Activated naive CD4-positive, alpha-beta T cell treated with anti-CD3 and anti-CD28 coated beads for 36 hours (primary cell): ENCODE data around the gene HS2ST1. TPM values are rescaled to one million over a fixed set of nuclear protein-coding genes. Genes with fewer than 3 reads are reported as not detected.

Experiments used
- CTCF ChIA-PET: fragments of 350-600 bp; sonication (Branson Sonifier 250); formaldehyde crosslinking; loops from one replicate; lab custom pipeline; 2021; ENCODE audit warnings: antibody characterized with exemption; lab: Charles Lee
- DNase-seq: peaks from one replicate; pipeline ENCODE4 v3.0.0-alpha.2; 2020
- H3K27ac Mint-ChIP-seq: one replicate; pipeline ENCODE4 v1.8.0; 2021; ENCODE audit warnings: mild to moderate bottlenecking, mixed read lengths
- H3K27me3 Mint-ChIP-seq: one replicate; pipeline ENCODE4 v1.8.0; 2021; ENCODE audit warnings: low read depth, mixed read lengths
- H3K36me3 Mint-ChIP-seq: one replicate; pipeline ENCODE4 v1.8.0; 2021; ENCODE audit warnings: low read depth, mixed read lengths
- H3K4me1 Mint-ChIP-seq: one replicate; pipeline ENCODE4 v1.8.0; 2021; ENCODE audit warnings: low read depth, mixed read lengths
- H3K4me3 Mint-ChIP-seq: one replicate; pipeline ENCODE4 v1.8.0; 2021; ENCODE audit warnings: mild to moderate bottlenecking, moderate library complexity, mixed read lengths
- H3K9me3 Mint-ChIP-seq: one replicate; pipeline ENCODE4 v1.8.0; 2021; ENCODE audit warnings: mixed read lengths
- intact Hi-C: fragments of 100-400 bp; cut with micrococcal nuclease; formaldehyde crosslinking; loops from one replicate; pipeline ENCODE4 v1.15.1; 2023
- total RNA-seq, 2 experiments: library from RNA; stranded (reverse); gene quantifications; one replicate each; pipeline ENCODE4 v1.2.3, GENCODE V29; 2021

The HS2ST1 gene
- total RNA-seq, 2 experiments from 2014 or later, result 11.3 to 15.5 TPM

DNA sequence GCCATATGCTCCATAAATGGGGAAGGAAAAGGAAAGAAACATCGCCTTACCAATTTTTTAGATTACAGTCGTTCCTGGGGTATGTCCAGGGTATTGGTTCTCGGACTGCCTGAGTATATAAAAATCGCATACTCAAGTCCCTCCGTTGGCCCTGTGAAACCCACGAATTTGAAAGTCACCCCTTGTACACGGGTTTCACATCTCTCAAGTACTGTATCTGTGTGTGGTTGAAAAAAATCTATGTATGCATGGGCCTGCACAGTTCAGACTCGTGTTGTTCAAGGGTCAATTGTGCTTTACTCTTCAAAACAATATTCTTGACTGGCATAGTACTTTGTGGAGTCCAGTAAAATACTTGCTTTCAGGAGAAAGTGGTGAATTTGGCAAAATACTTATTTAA is 171.7 kb downstream of the HS2ST1 start:
- Mint-ChIP-seq H3K27ac (no peak overlapping the region), H3K4me1 (peaks cover 8% of the 10 kb centered on the region), H3K27me3 (no peaks in the 10 kb centered on the region), H3K9me3 (no peaks in the 10 kb centered on the region), H3K36me3 (peaks cover 2% of the 10 kb centered on the region), H3K4me3 (no peak overlapping the region)
- CTCF ChIA-PET, result interaction anchor here (4.5 to 7.0 kb wide), 2 partner anchors 10 to 252 kb away, joined by 31 to 58 read pairs; no protein-coding TSS in a partner anchor
- no peak for DNase-seq
- intact Hi-C loops, result no loop called here

DNA sequence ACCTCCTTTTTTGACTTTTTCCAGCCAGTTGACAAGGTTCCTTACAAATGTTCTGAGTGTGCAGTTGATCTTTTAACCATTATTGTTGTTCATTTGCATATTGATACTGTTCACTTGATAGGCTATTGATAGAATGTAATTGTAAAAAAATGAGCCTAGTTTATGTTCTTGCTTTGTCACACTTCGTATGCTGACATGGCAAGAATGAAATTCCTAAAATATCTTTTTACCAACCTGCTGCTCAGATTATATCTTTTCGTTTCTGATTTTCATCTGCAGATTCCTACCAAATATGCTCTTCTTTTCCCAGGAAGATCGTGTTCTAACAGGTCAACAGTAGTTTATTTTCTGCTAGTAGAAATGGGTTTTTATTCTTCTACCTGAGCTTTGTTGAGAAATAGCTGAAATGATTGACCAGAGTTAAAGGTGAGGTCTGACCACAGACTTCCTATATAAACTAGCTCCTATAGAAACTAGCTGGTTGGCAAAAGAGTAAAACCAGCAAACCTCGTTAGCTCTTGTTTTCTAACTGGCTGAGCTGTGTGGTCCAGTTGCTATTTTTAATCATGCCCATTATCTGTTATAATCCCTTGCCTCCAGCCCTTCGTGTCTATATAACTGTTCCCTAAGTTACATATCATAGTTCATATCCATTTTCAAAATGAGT is 174.8 kb downstream of the HS2ST1 start:
- peaks cover 2% of the 10 kb centered on the region for H3K4me1 Mint-ChIP-seq
- H3K36me3 Mint-ChIP-seq, result peaks cover 4% of the 10 kb centered on the region
- CTCF ChIA-PET, result interaction anchor here (0.6 to 1.1 kb wide), 2 partner anchors 255 to 615 kb away, joined by 3 to 4 read pairs; no protein-coding TSS in a partner anchor
- H3K27me3 Mint-ChIP-seq, result no peaks in the 10 kb centered on the region
- no peak overlapping the region for H3K4me3 Mint-ChIP-seq
- DNase-seq, result no peak
- no peak overlapping the region for H3K27ac Mint-ChIP-seq
- no peaks in the 10 kb centered on the region for H3K9me3 Mint-ChIP-seq
- intact Hi-C loops, result no loop called here

DNA sequence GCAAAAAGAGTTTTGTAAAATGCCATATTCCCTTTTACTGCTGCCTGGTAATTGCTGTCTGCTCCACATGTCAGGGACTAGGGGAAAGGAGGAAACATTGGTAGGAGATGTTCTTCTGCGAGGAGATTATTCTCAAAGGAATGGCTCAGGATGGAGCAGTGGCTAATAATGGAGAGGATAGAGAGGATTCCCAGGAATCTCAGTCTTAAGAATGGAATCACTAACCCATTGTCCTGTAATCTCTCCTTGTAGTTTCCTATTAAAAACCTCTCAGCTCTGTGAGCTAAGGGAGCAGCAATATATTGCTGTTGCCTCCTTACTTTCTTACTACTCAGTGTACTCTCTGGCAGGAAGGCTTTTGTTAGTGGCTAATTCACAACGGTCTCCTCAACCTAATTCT is 175.4 kb downstream of the HS2ST1 start:
- Mint-ChIP-seq H3K9me3 (no peaks in the 10 kb centered on the region), H3K4me3 (no peak overlapping the region), H3K27ac (no peak overlapping the region), H3K4me1 (peaks cover 2% of the 10 kb centered on the region), H3K36me3 (peaks cover 4% of the 10 kb centered on the region), H3K27me3 (no peaks in the 10 kb centered on the region)
- intact Hi-C loops, result no loop called here
- DNase-seq, result no peak
- CTCF ChIA-PET, result interaction anchor here (1.1 kb wide), 1 partner anchor 256 kb away, joined by 4 read pairs; no protein-coding TSS in a partner anchor

DNA sequence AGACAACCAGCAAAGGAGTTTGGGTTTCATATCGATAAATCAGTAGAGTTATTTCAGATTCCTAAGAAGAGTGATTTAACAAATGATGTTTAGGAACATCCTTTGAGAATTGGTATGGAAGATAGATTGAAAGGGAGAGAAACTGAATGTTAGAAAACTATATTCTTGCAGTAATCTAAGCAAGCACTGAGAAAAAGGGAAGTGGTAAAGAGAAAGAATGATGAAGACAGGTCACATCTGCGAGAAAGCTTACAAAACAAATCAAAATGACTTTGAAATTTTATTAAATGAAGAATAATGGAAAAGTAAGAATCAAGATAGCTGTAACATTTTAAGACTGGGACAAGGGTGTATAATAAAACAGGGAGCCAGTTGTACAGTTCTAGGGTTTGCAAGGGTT is 177.0 kb downstream of the HS2ST1 start:
- Mint-ChIP-seq H3K4me3 (no peak overlapping the region), H3K36me3 (peaks cover 4% of the 10 kb centered on the region), H3K27me3 (no peaks in the 10 kb centered on the region), H3K9me3 (no peaks in the 10 kb centered on the region), H3K4me1 (peaks cover 2% of the 10 kb centered on the region), H3K27ac (no peak overlapping the region)
- CTCF ChIA-PET, result no interaction called here
- no peak for DNase-seq
- intact Hi-C loops, result no loop called here

DNA sequence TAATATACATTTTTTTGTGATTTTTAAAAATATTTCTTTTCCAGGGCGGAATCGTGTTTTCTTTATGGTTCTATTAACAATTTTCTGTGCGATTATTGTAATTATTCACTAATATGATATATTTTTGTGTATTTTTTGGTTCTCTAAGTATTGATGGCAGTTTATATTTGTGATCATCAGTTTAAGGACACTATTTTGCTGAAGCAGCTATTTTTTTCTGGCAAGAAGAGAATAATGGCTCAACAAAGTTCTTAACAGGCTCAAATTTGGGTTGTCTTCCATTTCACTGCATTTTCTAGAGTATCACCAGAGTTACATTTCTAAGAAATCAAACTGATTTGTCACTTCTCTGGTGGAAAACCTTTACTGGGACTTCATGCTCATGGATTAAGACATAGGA is 178.4 kb downstream of the HS2ST1 start:
- CTCF ChIA-PET, result interaction anchor here (1.1 to 1.9 kb wide), 2 partner anchors 9 to 259 kb away, joined by 4 to 5 read pairs; no protein-coding TSS in a partner anchor
- intact Hi-C loops, result no loop called here
- Mint-ChIP-seq H3K36me3 (peaks cover 7% of the 10 kb centered on the region), H3K27me3 (no peaks in the 10 kb centered on the region), H3K4me3 (no peak overlapping the region), H3K4me1 (peaks cover 2% of the 10 kb centered on the region), H3K27ac (no peak overlapping the region), H3K9me3 (no peaks in the 10 kb centered on the region)
- DNase-seq, result no peak

DNA sequence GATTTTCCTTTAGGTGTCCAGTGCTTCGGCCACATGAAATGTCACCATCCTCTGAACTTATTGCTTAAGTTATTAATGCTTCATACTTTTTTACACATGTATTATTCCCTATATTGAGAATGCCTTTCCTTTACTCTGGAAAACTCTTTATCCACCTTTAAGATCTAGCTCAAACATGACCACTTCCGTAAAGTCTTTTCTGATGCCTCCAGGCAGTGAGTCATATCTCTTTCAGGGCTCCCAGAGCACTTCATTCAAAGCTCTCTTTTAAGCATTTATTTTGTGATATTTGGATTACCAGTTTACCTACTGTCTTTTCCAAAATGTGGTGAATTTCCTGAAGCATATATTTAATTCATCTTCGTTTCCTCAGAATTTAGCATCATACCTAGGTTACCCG is 178.9 kb downstream of the HS2ST1 start:
- CTCF ChIA-PET, result interaction anchor here (0.5 to 1.9 kb wide), 3 partner anchors 9 to 260 kb away, joined by 3 to 5 read pairs (median 4); no protein-coding TSS in a partner anchor
- Mint-ChIP-seq H3K27ac (no peak overlapping the region), H3K36me3 (peaks cover 7% of the 10 kb centered on the region), H3K4me1 (peaks cover 2% of the 10 kb centered on the region), H3K4me3 (no peak overlapping the region), H3K27me3 (no peaks in the 10 kb centered on the region), H3K9me3 (no peaks in the 10 kb centered on the region)
- intact Hi-C loops, result no loop called here
- no peak for DNase-seq

DNA sequence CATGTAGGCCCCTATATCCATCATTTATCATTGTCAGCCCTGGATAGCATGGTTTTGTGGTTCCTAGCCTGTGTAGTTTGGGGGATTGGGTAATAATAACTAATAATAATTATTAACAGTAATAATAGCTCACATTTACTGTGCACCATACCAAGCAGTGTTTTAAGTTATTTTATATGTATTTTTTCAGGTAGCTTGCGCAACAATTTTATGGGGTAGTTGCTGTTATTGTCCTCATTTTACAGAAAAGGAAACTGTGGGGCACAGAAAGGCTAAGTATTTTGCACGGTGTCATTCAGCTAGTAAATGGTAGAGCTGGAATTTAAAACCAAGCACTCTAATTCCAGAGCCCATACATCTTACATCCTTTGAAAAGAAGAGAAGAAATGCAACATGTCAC is 179.8 kb downstream of the HS2ST1 start:
- CTCF ChIA-PET, result interaction anchor here (1.9 to 4.5 kb wide), 2 partner anchors 10 to 261 kb away, joined by 4 to 31 read pairs; no protein-coding TSS in a partner anchor
- intact Hi-C loops, result no loop called here
- Mint-ChIP-seq H3K9me3 (no peaks in the 10 kb centered on the region), H3K4me1 (no peaks in the 10 kb centered on the region), H3K27ac (no peak overlapping the region), H3K36me3 (peaks cover 10% of the 10 kb centered on the region), H3K27me3 (no peaks in the 10 kb centered on the region), H3K4me3 (no peak overlapping the region)
- DNase-seq, result no peak

DNA sequence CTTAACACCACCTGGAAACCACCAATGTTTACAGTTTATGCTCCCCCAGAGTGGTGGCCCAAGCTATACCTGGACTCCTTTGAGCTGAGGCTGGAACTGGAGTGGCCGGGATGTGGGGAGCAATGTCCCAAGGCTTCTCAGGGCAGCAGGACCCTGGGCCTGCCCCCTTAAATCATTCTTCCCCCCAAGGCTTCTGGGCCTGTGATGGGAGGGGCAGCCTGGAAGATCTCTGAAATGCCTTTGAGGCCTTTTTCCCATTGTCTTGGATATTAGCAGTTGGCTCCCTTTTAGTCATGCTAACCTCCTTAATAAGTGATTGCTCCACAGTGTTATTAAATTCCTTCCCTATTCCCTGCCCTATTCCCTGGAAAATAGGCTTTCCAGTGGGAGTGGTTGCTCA is 185.8 kb downstream of the HS2ST1 start:
- no peaks in the 10 kb centered on the region for H3K27me3 Mint-ChIP-seq
- no peak overlapping the region for H3K4me3 Mint-ChIP-seq
- H3K9me3 Mint-ChIP-seq, result peaks cover 2% of the 10 kb centered on the region
- intact Hi-C loops, result no loop called here
- CTCF ChIA-PET, result no interaction called here
- peaks cover 19% of the 10 kb centered on the region for H3K36me3 Mint-ChIP-seq
- DNase-seq, result no peak
- H3K27ac Mint-ChIP-seq, result no peak overlapping the region
- H3K4me1 Mint-ChIP-seq, result no peaks in the 10 kb centered on the region

DNA sequence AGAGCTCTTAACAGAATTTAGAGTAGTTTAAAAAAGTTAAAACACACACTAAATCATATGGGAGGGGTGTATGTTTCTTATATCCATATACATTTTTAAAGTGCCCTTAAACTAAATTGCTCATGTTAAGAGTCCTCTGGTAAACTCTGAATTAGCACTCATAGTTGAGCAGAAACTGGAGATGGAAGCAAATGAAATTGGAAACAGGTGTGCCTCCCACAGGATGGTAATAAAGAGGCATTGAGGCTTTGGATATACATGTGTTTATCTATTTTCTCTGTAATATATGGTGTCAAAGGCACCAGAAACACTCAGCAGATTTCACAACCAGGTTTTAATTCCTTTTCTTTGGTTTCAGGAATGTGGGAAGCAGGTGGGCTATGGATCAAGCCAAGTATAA is 188.6 kb downstream of the HS2ST1 start:
- Mint-ChIP-seq H3K4me1 (no peaks in the 10 kb centered on the region), H3K4me3 (no peak overlapping the region), H3K36me3 (peaks cover 16% of the 10 kb centered on the region), H3K27ac (no peak overlapping the region), H3K27me3 (no peaks in the 10 kb centered on the region), H3K9me3 (peaks cover 2% of the 10 kb centered on the region)
- DNase-seq, result no peak
- CTCF ChIA-PET, result interaction anchor here (0.7 kb wide), 1 partner anchor 196 kb away, joined by 3 read pairs; no protein-coding TSS in a partner anchor
- intact Hi-C loops, result no loop called here

DNA sequence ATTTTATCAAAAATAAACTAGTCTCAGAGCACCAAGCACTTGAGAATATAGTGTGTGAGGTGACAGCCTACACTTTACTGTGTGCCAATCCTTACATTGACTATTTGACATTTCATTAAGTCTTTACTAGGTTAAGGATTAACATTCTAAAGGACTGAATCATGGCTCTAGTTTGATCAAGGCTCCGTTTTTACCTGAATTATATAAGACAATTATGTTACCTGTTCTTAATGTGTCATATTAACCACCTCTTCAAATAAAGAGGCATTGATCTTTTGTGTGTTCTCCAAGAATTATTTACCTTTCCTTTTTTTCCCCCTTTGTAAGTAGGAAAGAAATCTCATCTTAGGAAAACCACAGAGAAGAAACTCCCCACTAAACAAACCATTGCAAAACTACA is 189.7 kb downstream of the HS2ST1 start:
- no peaks in the 10 kb centered on the region for H3K27me3 Mint-ChIP-seq
- H3K4me1 Mint-ChIP-seq, result no peaks in the 10 kb centered on the region
- H3K9me3 Mint-ChIP-seq, result peaks cover 2% of the 10 kb centered on the region
- intact Hi-C loops, result no loop called here
- H3K36me3 Mint-ChIP-seq, result peaks cover 14% of the 10 kb centered on the region
- CTCF ChIA-PET, result interaction anchor here (1.0 kb wide), 1 partner anchor 336 kb away, joined by 3 read pairs; no protein-coding TSS in a partner anchor
- H3K27ac Mint-ChIP-seq, result no peak overlapping the region
- H3K4me3 Mint-ChIP-seq, result no peak overlapping the region
- no peak for DNase-seq

DNA sequence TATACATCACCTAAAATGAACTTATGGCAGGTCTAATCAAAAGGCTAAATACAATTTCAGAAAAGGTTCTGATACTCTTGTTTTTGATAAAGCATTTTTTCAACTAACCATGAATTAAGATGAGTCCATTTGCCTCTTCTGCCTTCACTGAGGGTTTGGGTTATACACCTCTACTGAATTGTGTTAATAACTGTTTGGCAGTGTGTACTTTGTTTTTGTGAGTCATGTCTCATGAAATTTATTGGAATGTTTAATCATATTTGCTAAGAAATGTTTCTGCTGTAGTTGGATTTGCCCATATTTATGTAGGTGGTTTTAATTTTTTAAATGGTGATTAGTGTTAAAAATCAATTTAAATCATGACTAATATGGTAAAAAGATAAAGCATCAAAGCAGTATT is 190.5 kb downstream of the HS2ST1 start:
- DNase-seq, result no peak
- CTCF ChIA-PET, result no interaction called here
- H3K27me3 Mint-ChIP-seq, result no peaks in the 10 kb centered on the region
- no peak overlapping the region for H3K27ac Mint-ChIP-seq
- H3K4me1 Mint-ChIP-seq, result no peaks in the 10 kb centered on the region
- intact Hi-C loops, result no loop called here
- peaks cover 10% of the 10 kb centered on the region for H3K36me3 Mint-ChIP-seq
- H3K9me3 Mint-ChIP-seq, result peaks cover 2% of the 10 kb centered on the region
- no peak overlapping the region for H3K4me3 Mint-ChIP-seq

DNA sequence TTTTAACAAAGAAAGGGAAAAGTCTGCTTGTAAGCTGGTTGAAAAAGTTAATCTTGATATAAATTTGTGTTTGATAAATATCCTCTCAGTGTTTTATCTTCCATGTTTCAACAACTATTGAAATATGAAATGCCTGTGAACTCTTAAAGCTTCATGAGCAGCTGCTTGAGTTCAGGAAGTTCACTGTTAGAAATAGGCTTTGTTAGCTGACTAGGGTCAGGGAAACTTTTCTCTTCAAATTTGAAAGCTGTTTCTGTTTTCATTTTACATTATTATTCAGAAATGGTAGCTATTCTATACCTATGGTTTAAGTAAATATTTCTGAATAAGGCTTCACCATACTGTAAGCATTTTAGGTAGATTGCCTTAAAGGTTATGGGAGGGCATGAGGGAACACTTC is 191.7 kb downstream of the HS2ST1 start:
- intact Hi-C loops, result no loop called here
- Mint-ChIP-seq H3K4me1 (no peaks in the 10 kb centered on the region), H3K4me3 (no peak overlapping the region), H3K36me3 (peaks cover 8% of the 10 kb centered on the region), H3K9me3 (no peaks in the 10 kb centered on the region), H3K27me3 (no peaks in the 10 kb centered on the region), H3K27ac (no peak overlapping the region)
- DNase-seq, result no peak
- CTCF ChIA-PET, result no interaction called here

DNA sequence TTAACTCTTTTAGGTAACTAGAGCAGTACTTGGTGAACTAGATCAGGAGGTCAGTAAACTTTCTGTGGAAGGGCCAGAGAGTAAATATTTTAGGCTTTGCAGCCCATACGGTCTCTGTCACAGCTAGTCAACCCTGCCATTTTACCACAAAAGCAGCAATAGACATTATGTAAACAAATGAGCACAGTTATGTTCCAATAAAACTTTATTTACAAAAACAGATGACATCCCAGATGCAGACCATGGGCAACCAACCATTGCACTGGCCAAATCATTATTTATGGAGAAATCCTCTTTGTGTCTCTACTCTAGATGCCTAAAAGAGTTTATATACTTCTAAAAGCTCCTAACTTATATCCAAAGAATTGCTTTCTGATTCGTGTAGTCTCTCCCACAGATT is 192.4 kb downstream of the HS2ST1 start:
- intact Hi-C loops, result no loop called here
- Mint-ChIP-seq H3K27me3 (no peaks in the 10 kb centered on the region), H3K9me3 (no peaks in the 10 kb centered on the region), H3K36me3 (peaks cover 3% of the 10 kb centered on the region), H3K4me1 (no peaks in the 10 kb centered on the region), H3K4me3 (no peak overlapping the region), H3K27ac (no peak overlapping the region)
- no peak for DNase-seq
- CTCF ChIA-PET, result no interaction called here
